T-helper 1 cell treated with Interleukin-12 subunit alpha and Interleukin-12 subunit beta and Interleukin-4 antibody, amounts not matched to agents 30 ng/mL and 1 ng/mL, for 36 hours (primary cell): ENCODE measurements around the gene C21orf58. TPM values are rescaled to one million over a fixed set of nuclear protein-coding genes. Genes with fewer than 3 reads are reported as not detected.

Experiments
- intact Hi-C: fragments of 100-400 bp; cut with micrococcal nuclease; formaldehyde crosslinking; loops from one replicate; pipeline ENCODE4 v1.15.1; 2024
- total RNA-seq: library from RNA; stranded (reverse); gene quantifications from 2 replicates; pipeline ENCODE4 v1.2.3, GENCODE V29; 2022

C21orf58 gene
- total RNA-seq, 1 donor from 2014 or later, result 29.3 TPM

- intact Hi-C loops, result no loop called here
These were observed 59.0 kb downstream of the C21orf58 start for GRCh38 chr21:46264690-46265144.

- intact Hi-C loops, result no loop called here
These were observed 59.5 kb downstream of the C21orf58 start for GRCh38 chr21:46264046-46264689.

DNA sequence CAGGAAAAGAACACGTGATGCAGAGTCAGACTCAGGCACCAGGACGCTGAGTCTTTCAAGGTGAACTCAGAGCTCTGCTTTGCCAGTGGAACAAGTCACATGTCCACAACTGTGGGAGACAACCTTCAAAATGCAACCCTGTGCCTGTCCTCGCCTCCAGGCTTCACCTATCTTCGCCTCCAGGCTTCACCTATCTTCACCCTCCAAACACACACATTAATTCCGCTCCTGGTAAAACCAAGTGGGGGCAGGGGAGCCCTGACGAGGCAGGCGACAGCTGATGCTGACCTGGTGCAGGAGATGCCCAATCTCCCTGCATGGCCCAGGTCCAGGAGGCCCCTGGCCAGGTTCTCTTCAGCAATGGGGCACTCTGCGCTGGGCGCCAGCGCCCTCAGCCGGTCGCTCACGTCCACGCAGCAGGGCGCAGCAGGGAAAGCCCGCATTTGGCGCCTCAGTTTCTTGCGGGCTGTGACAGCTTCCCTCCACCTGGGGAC is 67.1 kb downstream of the C21orf58 start:
- intact Hi-C loops, result no loop called here

- intact Hi-C loops, result no loop called here
These were observed 67.8 kb downstream of the C21orf58 start for GRCh38 chr21:46255758-46256337.

DNA sequence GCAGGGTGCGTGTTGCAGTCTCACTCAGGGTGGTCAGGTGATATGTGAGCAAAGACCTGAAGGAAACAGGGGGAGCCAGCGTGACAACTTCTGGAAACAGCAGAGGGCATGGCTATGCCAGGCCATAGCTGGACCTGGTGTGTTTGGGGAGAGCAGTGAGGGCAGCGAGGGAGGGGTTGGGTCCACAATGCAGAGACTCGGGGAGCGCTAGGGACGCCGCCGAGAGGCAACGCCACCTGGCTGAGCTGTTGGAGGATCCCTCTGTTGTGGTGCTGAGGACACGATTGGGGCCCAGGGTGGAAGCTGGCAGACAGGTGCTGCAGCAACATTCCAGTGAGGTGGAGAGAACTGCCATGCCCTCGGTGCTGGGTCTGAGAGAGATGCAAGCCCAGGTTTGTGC is 68.5 kb downstream of the C21orf58 start:
- intact Hi-C loops, result no loop called here

DNA sequence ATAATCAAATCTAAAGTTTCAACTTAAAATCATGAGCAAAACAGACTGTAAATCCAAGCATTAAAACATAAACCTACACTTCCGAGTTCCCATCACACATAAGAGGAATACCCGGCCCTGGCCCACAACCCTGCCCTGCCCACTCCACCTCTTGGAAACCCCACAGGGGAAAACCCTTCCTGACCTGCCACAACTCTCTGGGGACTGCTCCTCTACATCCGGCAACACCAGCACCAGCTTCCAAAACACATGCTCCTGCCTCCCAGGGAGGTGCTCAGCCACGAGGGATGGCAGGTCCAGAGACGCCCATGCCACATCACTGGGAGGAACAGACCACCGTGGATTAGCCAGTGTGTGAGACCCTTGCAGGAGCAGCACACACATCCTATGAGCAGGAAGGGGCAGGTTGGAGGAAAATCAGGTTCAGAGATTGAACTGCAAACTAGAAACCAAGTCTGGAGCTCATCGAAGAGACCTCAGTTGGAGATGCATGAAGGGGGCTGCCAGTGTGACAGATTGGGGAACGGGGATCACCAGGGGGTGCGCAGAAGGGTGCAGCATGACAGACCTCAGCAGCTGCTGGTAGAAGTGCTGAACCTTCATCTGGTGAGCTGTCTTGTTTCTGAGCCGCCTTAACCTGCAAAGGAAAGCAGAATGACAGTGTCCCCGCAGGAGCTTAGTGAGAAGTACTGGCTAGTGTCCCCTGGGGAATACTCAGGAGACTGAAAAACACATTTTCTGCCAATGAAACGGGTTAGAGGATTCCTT is 69.3 kb downstream of the C21orf58 start:
- intact Hi-C loops, result no loop called here

DNA sequence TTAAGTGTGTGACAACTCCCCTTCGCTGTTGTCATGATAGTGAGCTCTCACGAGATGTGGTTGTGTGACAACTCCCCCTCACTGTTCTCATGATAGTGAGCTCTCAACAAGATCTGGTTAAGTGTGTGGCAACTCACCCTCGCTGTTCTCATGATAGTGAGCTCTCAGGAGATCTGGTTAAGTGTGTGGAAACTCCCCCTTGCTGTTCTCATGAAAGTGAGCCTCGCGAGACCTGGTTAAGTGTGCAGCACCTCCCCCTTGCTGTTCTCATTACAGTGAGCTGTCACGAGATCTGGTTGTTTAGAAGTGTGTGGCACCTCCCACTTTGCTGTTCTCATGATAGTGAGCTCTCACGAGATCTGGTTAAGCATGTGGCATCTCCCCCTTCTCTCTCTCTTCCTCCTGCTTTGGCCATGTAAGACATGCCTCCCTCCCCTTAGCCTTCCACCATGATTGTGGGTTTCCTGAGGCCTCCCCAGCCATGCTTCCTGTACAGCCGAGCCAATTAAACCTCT is 70.0 kb downstream of the C21orf58 start:
- intact Hi-C loops, result loop anchor here (1.0 to 2.0 kb wide), 4 partner anchors 24 to 111 kb away; partner anchors contain the start of genes MCM3AP and PCNT

- intact Hi-C loops, result loop anchor here (1.0 to 2.0 kb wide), 4 partner anchors 24 to 110 kb away; partner anchors contain the start of genes MCM3AP and PCNT
These were observed 70.8 kb downstream of the C21orf58 start for GRCh38 chr21:46252840-46253239.

Other genes starting within 250 kb of the C21orf58 start
- 2.6 and 3.9 TPM in 2 replicates for gene COL6A2, start 225.8 kb downstream of the C21orf58 start, total RNA-seq
- 0.63 TPM in 1 of 2 replicates, not detected in the other for gene FTCD, start 168.3 kb downstream of the C21orf58 start, total RNA-seq
- gene SPATC1L, start 139.4 kb downstream of the C21orf58 start, total RNA-seq, result 7.5 and 7.7 TPM in 2 replicates
- 48.5 TPM in 2 replicates for gene LSS, start 95.1 kb downstream of the C21orf58 start, total RNA-seq
- gene MCM3AP, start 38.3 kb downstream of the C21orf58 start, total RNA-seq, result 106 and 114 TPM in 2 replicates
- 12.5 and 12.7 TPM in 2 replicates for gene YBEY, start 37.5 kb downstream of the C21orf58 start, total RNA-seq
- 69.2 and 71.3 TPM in 2 replicates for gene PCNT, start 286 bp upstream of the C21orf58 start, total RNA-seq
- 54.9 and 56.7 TPM in 2 replicates for gene DIP2A, start 135.0 kb upstream of the C21orf58 start, total RNA-seq